Astrocyte of the cerebellum (primary cell): ENCODE results near the gene CD52.

ENCODE experiments used
- DNase-seq: peaks from one replicate; pipeline ENCODE4 v3.0.0-alpha.2; 2011; ENCODE audit warnings: low read depth
- H3K4me3 ChIP-seq: 2 replicates; pipeline ENCODE4 v1.5.1; 2011; ENCODE audit warnings: mild to moderate bottlenecking, low read depth, low read length, moderate library complexity
- in situ Hi-C: cut with HindIII; loops from 2 replicates; pipeline ENCODE4 v1.10.0; 2017; ENCODE audit warnings: low sequenced_read_pairs
- TF ChIP-seq, protein P1 (sequence below): IDR thresholded peaks from 2 replicates; pipeline ENCODE4 v1.5.1; 2012; ENCODE audit warnings: low read length, low read depth, moderate library complexity, mild to moderate bottlenecking; ENCODE audit errors: missing control alignments

The CD52 gene

DNA sequence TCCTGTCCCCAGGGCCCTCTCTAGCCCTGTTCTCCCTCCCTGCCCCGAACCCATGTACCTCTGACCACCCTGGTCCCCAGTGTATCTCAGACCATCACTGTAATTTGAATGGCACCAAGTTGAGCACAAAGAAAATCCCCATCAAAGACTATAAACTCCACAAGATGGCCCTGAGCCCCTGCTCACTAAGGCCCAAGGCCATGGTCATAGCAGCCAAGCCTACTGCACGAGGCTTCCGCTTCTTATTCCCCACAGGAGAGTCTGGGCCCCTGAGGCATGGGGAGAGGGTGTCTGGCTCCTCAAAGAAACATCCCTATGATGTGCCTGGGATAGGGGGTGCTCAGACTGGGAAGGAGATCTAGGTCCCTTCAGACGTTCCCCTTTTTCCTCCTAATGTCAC is 50.2 kb downstream of the CD52 start:
- no peak overlapping the region for H3K4me3 ChIP-seq
- no peak for DNase-seq
- in situ Hi-C loops: no loop called here
- TF ChIP-seq, protein P1, sequence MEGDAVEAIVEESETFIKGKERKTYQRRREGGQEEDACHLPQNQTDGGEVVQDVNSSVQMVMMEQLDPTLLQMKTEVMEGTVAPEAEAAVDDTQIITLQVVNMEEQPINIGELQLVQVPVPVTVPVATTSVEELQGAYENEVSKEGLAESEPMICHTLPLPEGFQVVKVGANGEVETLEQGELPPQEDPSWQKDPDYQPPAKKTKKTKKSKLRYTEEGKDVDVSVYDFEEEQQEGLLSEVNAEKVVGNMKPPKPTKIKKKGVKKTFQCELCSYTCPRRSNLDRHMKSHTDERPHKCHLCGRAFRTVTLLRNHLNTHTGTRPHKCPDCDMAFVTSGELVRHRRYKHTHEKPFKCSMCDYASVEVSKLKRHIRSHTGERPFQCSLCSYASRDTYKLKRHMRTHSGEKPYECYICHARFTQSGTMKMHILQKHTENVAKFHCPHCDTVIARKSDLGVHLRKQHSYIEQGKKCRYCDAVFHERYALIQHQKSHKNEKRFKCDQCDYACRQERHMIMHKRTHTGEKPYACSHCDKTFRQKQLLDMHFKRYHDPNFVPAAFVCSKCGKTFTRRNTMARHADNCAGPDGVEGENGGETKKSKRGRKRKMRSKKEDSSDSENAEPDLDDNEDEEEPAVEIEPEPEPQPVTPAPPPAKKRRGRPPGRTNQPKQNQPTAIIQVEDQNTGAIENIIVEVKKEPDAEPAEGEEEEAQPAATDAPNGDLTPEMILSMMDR: no peak

- H3K4me3 ChIP-seq: no peak overlapping the region
- in situ Hi-C loops: no loop called here
- no peak for DNase-seq
- TF ChIP-seq, protein P1: no peak
These were observed 50.7 kb downstream of the CD52 start for GRCh38 chr1:26368486-26368885.
